ENCODE results near the gene VDR.
A peak's percentile ranks its signal among the peaks of the same experiment; 100 is the strongest.

Gene VDR

DNA sequence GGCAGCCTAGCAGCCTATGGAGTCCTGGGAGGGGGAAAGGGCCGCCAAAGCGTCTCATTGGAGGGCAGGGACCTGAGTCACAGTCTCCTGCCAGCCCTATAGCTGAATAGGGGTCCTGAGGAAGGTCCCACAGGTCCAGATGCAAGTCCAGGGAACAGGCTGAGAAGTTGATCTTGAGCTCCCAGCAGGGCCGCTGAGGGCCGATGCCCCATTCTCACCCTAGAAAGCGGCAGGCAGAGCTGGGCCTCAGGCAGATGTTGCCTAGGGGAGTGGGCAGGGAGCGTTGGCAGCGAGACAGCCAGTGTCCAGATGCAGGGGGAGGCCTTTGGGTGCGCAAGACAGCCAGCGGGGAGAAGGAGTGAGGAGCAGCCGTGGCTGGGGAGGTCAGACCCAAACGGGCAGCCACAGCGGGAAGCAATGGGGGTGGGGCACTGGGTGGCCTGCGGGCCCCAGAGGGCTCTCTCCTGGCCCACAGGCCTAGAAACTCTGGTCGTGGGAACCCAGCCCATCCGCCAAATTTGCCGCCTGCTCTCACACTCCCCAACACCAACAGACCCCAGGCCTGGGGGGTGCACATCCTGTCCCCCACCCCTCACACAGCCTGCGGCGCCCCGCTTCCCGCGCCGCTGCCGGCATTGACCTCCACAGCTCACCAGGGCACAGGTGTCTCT is 86.2 kb downstream of the VDR start:
- peak overlapping the region; percentile 99 for H3K27ac ChIP-seq (ENCODE audit: low read depth, low read length)
- peaks cover 43% of the 10 kb centered on the region for H3K36me3 ChIP-seq (ENCODE audit: control insufficient read depth, low read length)
- peaks cover 29% of the 10 kb centered on the region for H3F3A ChIP-seq (ENCODE audit: control insufficient read depth, insufficient read depth)
- H3K79me2 ChIP-seq (ENCODE audit: control insufficient read depth, low read length): peaks cover 65% of the 10 kb centered on the region
- no peaks in the 10 kb centered on the region for H3K27me3 ChIP-seq (ENCODE audit: control insufficient read depth, low read length)
- H4K20me1 ChIP-seq (ENCODE audit: control insufficient read depth, insufficient read depth, low read depth, low read length): 0 out of 2 replicates have a peak, but pooled peaks cover 2% of the 10 kb centered on the region
- H3K4me1 ChIP-seq (ENCODE audit: control insufficient read depth, low read length): peaks cover 83% of the 10 kb centered on the region
- peak overlapping the region; percentile 87 for H3K4me2 ChIP-seq (ENCODE audit: low read length)
- H3K4me3 ChIP-seq (ENCODE audit: low read length): peak overlapping the region; percentile 85
- TF ChIP-seq EZH2phosphoT487 (IDR thresholded peaks at IDR 0.05; ENCODE audit: borderline replicate concordance, low read length): no peak
- TF ChIP-seq, protein P1, sequence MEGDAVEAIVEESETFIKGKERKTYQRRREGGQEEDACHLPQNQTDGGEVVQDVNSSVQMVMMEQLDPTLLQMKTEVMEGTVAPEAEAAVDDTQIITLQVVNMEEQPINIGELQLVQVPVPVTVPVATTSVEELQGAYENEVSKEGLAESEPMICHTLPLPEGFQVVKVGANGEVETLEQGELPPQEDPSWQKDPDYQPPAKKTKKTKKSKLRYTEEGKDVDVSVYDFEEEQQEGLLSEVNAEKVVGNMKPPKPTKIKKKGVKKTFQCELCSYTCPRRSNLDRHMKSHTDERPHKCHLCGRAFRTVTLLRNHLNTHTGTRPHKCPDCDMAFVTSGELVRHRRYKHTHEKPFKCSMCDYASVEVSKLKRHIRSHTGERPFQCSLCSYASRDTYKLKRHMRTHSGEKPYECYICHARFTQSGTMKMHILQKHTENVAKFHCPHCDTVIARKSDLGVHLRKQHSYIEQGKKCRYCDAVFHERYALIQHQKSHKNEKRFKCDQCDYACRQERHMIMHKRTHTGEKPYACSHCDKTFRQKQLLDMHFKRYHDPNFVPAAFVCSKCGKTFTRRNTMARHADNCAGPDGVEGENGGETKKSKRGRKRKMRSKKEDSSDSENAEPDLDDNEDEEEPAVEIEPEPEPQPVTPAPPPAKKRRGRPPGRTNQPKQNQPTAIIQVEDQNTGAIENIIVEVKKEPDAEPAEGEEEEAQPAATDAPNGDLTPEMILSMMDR (IDR thresholded peaks at IDR 0.05; ENCODE audit: low read depth, low read length, poor library complexity, severe bottlenecking): no peak
- no peaks in the 10 kb centered on the region for H3K9me2 ChIP-seq (replicated peaks; ENCODE audit: control insufficient read depth, low read length)
- no peaks in the 10 kb centered on the region for H3K9me3 ChIP-seq (ENCODE audit: control insufficient read depth, insufficient read depth, low read length)

DNA sequence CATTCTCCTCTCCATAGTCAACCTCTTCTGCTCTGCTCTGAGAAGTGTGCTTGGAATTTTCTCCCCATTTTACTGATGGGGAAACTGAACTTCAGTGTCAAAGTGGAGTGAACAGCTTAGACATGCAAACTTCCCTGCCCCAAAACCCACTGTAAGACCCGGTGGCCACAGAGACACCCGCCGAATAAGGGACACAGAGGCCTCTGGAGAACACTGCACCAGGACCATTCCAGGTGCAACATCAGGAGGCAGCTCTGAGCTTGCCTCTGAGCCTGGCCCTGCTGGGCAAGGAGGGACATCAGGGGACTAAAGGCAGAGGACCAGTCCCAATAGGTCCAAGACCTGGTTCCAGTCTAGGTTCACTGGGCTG is 86.8 kb downstream of the VDR start:
- no peaks in the 10 kb centered on the region for H3K9me3 ChIP-seq (ENCODE audit: control insufficient read depth, insufficient read depth, low read length)
- TF ChIP-seq, protein P1 (IDR thresholded peaks at IDR 0.05; ENCODE audit: low read depth, low read length, poor library complexity, severe bottlenecking): peak; percentile 8
- TF ChIP-seq EZH2phosphoT487 (IDR thresholded peaks at IDR 0.05; ENCODE audit: borderline replicate concordance, low read length): no peak
- peak overlapping the region; percentile 99 for H3K27ac ChIP-seq (ENCODE audit: low read depth, low read length)
- H4K20me1 ChIP-seq (ENCODE audit: control insufficient read depth, insufficient read depth, low read depth, low read length): 0 out of 2 replicates have a peak, but pooled peaks cover 2% of the 10 kb centered on the region
- peaks cover 82% of the 10 kb centered on the region for H3K4me1 ChIP-seq (ENCODE audit: control insufficient read depth, low read length)
- peaks cover 70% of the 10 kb centered on the region for H3K79me2 ChIP-seq (ENCODE audit: control insufficient read depth, low read length)
- peak overlapping the region; percentile 87 for H3K4me2 ChIP-seq (ENCODE audit: low read length)
- peak overlapping the region; percentile 85 for H3K4me3 ChIP-seq (ENCODE audit: low read length)
- no peaks in the 10 kb centered on the region for H3K9me2 ChIP-seq (replicated peaks; ENCODE audit: control insufficient read depth, low read length)
- H3F3A ChIP-seq (ENCODE audit: control insufficient read depth, insufficient read depth): peaks cover 31% of the 10 kb centered on the region
- peaks cover 48% of the 10 kb centered on the region for H3K36me3 ChIP-seq (ENCODE audit: control insufficient read depth, low read length)
- no peaks in the 10 kb centered on the region for H3K27me3 ChIP-seq (ENCODE audit: control insufficient read depth, low read length)

DNA sequence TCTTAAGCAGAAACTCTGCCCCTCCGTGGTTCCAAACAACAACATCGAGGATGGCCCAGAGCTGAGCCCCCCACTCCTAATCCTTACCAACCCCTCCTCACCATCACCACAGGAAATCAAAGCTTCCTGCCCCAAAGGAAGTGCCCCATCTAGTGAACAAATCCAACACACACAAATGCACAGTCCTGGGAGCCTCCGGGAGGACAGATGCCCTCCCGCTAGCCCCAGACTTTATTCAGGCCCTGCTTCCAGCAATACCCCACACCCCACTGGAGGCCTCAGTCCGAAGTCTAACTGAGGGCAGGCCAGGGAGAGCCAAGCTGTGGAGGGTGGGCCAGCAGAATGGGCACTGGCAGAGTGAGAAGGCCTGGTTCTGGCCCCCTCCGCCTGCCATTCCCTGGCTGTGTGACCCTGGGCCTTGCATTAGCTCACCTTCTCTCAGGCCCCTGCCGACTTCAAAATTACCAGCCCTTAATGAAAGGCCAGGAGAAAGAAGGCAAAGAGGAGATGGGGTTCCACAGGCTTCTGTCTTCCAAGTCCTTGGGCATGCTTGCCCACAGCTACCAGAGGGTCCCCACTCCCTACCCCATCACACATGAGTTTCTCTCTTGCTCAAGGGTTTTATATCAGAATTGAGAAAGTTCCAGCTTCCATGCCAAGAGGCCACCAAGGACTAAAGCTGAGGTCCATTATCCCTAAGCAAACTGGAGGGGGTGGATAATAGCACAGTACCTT is 87.4 kb downstream of the VDR start:
- H3K4me2 ChIP-seq (ENCODE audit: low read length): peak overlapping the region; percentile 87
- H3K27me3 ChIP-seq (ENCODE audit: control insufficient read depth, low read length): no peaks in the 10 kb centered on the region
- peaks cover 75% of the 10 kb centered on the region for H3K79me2 ChIP-seq (ENCODE audit: control insufficient read depth, low read length)
- H4K20me1 ChIP-seq (ENCODE audit: control insufficient read depth, insufficient read depth, low read depth, low read length): 0 out of 2 replicates have a peak, but pooled peaks cover 2% of the 10 kb centered on the region
- H3K9me2 ChIP-seq (replicated peaks; ENCODE audit: control insufficient read depth, low read length): no peaks in the 10 kb centered on the region
- H3K4me3 ChIP-seq (ENCODE audit: low read length): peak overlapping the region; percentile 85
- peaks cover 52% of the 10 kb centered on the region for H3K36me3 ChIP-seq (ENCODE audit: control insufficient read depth, low read length)
- H3F3A ChIP-seq (ENCODE audit: control insufficient read depth, insufficient read depth): peaks cover 33% of the 10 kb centered on the region
- H3K9me3 ChIP-seq (ENCODE audit: control insufficient read depth, insufficient read depth, low read length): no peaks in the 10 kb centered on the region
- H3K4me1 ChIP-seq (ENCODE audit: control insufficient read depth, low read length): peaks cover 81% of the 10 kb centered on the region
- TF ChIP-seq EZH2phosphoT487 (IDR thresholded peaks at IDR 0.05; ENCODE audit: borderline replicate concordance, low read length): no peak
- TF ChIP-seq, protein P1 (IDR thresholded peaks at IDR 0.05; ENCODE audit: low read depth, low read length, poor library complexity, severe bottlenecking): peak; percentile 50
- peak overlapping the region; percentile 99 for H3K27ac ChIP-seq (ENCODE audit: low read depth, low read length)
